Measurements from ENCODE around the gene VAV1. TPM values are rescaled to one million over a fixed set of nuclear protein-coding genes. Genes with fewer than 3 reads are reported as not detected.

Gene VAV1
- total and polyA plus RNA-seq, 2 of the 13 experiments (the other 11 are each of a cell fraction or from before 2014, with no cell fraction given) = not detected

GRCh38 chr19:6730153-6730804 lies 42.2 kb upstream of the VAV1 start (continued):
- TF ChIP-seq ZNF775 (CRISPR knock-in tag; IDR thresholded peaks at IDR 0.05; ENCODE audit: borderline replicate concordance) (no peak), ZNF678 (CRISPR knock-in tag; IDR thresholded peaks at IDR 0.05) (no peak), SALL1 (CRISPR knock-in tag; IDR thresholded peaks at IDR 0.05) (no peak; the same call in 1 of the 2 replicates), HCFC1 (IDR thresholded peaks at IDR 0.05; ENCODE audit: low read depth, low read length) (no peak), ZSCAN12 (CRISPR knock-in tag; IDR thresholded peaks at IDR 0.05) (no peak), ZNF558 (CRISPR knock-in tag; IDR thresholded peaks at IDR 0.05; ENCODE audit: borderline replicate concordance) (no peak), ZNF883 (CRISPR knock-in tag; IDR thresholded peaks at IDR 0.05; ENCODE audit: not compliant biosample characterization) (no peak), TMF1 (CRISPR knock-in tag; IDR thresholded peaks at IDR 0.05; ENCODE audit: low read depth) (no peak), ZFAT (CRISPR knock-in tag; conservative IDR thresholded peaks at IDR 0.05) (no peak), ZNF343 (CRISPR knock-in tag; IDR thresholded peaks at IDR 0.05) (no peak), GABPB1 (CRISPR knock-in tag; IDR thresholded peaks at IDR 0.05) (peak; percentile 76), ZNF557 (CRISPR knock-in tag; IDR thresholded peaks at IDR 0.05) (no peak), ZNF891 (CRISPR knock-in tag; IDR thresholded peaks at IDR 0.05) (no peak), ZBTB7B (CRISPR knock-in tag; IDR thresholded peaks at IDR 0.05) (peak; percentile 81; the same call in 1 of the 2 replicates), ZC3H4 (CRISPR knock-in tag; IDR thresholded peaks at IDR 0.05; ENCODE audit: borderline replicate concordance) (no peak), REXO4 (CRISPR knock-in tag; IDR thresholded peaks at IDR 0.05; ENCODE audit: borderline replicate concordance) (no peak), FOXK1 (CRISPR knock-in tag; IDR thresholded peaks at IDR 0.05; ENCODE audit: borderline replicate concordance, low read depth) (peak; percentile 78; the same call in 1 of the 2 replicates), HOXD1 (CRISPR knock-in tag; IDR thresholded peaks at IDR 0.05) (no peak), ZNF17 (CRISPR knock-in tag; IDR thresholded peaks at IDR 0.05) (no peak), ZNF451 (CRISPR knock-in tag; IDR thresholded peaks at IDR 0.05) (no peak), ZNF615 (CRISPR knock-in tag; IDR thresholded peaks at IDR 0.05; ENCODE audit: borderline replicate concordance) (no peak), POLR2A (IDR thresholded peaks at IDR 0.05; ENCODE audit: insufficient read depth in 1 of 2, low read depth in 2 of 2, low read length in 2 of 2) (peak; percentile 34 to 76; a peak in 3 of 4 replicates), THAP11 (CRISPR knock-in tag; IDR thresholded peaks at IDR 0.05) (peak; percentile 81), ZNF383 (CRISPR knock-in tag; IDR thresholded peaks at IDR 0.05; ENCODE audit: borderline replicate concordance) (no peak), ASH2L (IDR thresholded peaks at IDR 0.05; ENCODE audit: insufficient read length, low read depth, low read length) (peak; percentile 80), ZNF562 (CRISPR knock-in tag; IDR thresholded peaks at IDR 0.05; ENCODE audit: borderline replicate concordance) (no peak), ERF (CRISPR knock-in tag; IDR thresholded peaks at IDR 0.05) (peak; percentile 71), TSC22D2 (CRISPR knock-in tag; IDR thresholded peaks at IDR 0.05; ENCODE audit: borderline replicate concordance) (no peak), IKZF1 (IDR thresholded peaks at IDR 0.05) (no peak)
- TF ChIP-seq, protein P1, sequence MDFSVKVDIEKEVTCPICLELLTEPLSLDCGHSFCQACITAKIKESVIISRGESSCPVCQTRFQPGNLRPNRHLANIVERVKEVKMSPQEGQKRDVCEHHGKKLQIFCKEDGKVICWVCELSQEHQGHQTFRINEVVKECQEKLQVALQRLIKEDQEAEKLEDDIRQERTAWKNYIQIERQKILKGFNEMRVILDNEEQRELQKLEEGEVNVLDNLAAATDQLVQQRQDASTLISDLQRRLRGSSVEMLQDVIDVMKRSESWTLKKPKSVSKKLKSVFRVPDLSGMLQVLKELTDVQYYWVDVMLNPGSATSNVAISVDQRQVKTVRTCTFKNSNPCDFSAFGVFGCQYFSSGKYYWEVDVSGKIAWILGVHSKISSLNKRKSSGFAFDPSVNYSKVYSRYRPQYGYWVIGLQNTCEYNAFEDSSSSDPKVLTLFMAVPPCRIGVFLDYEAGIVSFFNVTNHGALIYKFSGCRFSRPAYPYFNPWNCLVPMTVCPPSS (IDR thresholded peaks at IDR 0.05) = no peak
- TF ChIP-seq, protein P2, sequence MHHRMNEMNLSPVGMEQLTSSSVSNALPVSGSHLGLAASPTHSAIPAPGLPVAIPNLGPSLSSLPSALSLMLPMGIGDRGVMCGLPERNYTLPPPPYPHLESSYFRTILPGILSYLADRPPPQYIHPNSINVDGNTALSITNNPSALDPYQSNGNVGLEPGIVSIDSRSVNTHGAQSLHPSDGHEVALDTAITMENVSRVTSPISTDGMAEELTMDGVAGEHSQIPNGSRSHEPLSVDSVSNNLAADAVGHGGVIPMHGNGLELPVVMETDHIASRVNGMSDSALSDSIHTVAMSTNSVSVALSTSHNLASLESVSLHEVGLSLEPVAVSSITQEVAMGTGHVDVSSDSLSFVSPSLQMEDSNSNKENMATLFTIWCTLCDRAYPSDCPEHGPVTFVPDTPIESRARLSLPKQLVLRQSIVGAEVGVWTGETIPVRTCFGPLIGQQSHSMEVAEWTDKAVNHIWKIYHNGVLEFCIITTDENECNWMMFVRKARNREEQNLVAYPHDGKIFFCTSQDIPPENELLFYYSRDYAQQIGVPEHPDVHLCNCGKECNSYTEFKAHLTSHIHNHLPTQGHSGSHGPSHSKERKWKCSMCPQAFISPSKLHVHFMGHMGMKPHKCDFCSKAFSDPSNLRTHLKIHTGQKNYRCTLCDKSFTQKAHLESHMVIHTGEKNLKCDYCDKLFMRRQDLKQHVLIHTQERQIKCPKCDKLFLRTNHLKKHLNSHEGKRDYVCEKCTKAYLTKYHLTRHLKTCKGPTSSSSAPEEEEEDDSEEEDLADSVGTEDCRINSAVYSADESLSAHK (CRISPR knock-in tag; IDR thresholded peaks at IDR 0.05; ENCODE audit: borderline replicate concordance) = no peak
